HepG2 (cell line): ENCODE results near the gene AKAP3. TPM values are rescaled to one million over a fixed set of nuclear protein-coding genes. Genes with fewer than 3 reads are reported as not detected.

Experiments used
- ATF6 ChIP-seq: sonication (generic); formaldehyde crosslinking; conservative IDR thresholded peaks from 2 replicates; pipeline ENCODE4 v1.4.0; 2020; ENCODE audit warnings: missing genetic modification reagents
- FOXP1 ChIP-seq, 2 experiments: fragments of 450-650 bp in 1 of 2; IDR thresholded peaks; 2 replicates each; pipeline ENCODE4 v1.6.1; 2017 to 2018; ENCODE audit warnings: antibody characterized with exemption in 1 of 2
- GATAD1 ChIP-seq: IDR thresholded peaks from 2 replicates; pipeline ENCODE4 v1.6.1; 2016; ENCODE audit warnings: missing genetic modification reagents, missing compliant biosample characterization
- POLR2AphosphoS5 ChIP-seq: IDR thresholded peaks from 2 replicates; pipeline ENCODE4 v1.6.1; 2012; ENCODE audit warnings: low read depth, low read length
- RAD21 ChIP-seq: fragments of 450-650 bp; formaldehyde crosslinking; IDR thresholded peaks from 2 replicates; pipeline ENCODE4 v1.5.0; 2020; ENCODE audit warnings: mild to moderate bottlenecking
- SIX4 ChIP-seq: sonication (generic); formaldehyde crosslinking; IDR thresholded peaks from 2 replicates; pipeline ENCODE4 v1.4.0; 2020; ENCODE audit warnings: missing genetic modification reagents
- SP1 ChIP-seq, 2 experiments: fragments of 450-650 bp in 1 of 2; sonication (generic) in 1 of 2; formaldehyde crosslinking in 1 of 2; IDR thresholded peaks; 2 replicates each; pipeline versions ENCODE4 v1.4.0 to v1.6.1; 2016 to 2020; ENCODE audit warnings: missing genetic modification reagents in 1 of 2
- THRA ChIP-seq: sonication (generic); formaldehyde crosslinking; IDR thresholded peaks from 2 replicates; pipeline ENCODE4 v1.4.0; 2020; ENCODE audit warnings: missing genetic modification reagents, borderline replicate concordance
- ZNF143 ChIP-seq: sonication (generic); formaldehyde crosslinking; IDR thresholded peaks from 2 replicates; pipeline ENCODE4 v1.4.0; 2020; ENCODE audit warnings: missing genetic modification reagents
- ZNF230 ChIP-seq: sonication (generic); formaldehyde crosslinking; IDR thresholded peaks from 2 replicates; pipeline ENCODE4 v1.4.0; 2020; ENCODE audit warnings: mild to moderate bottlenecking, missing genetic modification reagents
- ZNF407 ChIP-seq: sonication (generic); formaldehyde crosslinking; IDR thresholded peaks from one replicate; pipeline ENCODE4 v1.5.1; 2020; ENCODE audit warnings: mild to moderate bottlenecking, missing genetic modification reagents; ENCODE audit errors: not compliant biosample characterization
- ZNF441 ChIP-seq: sonication (generic); formaldehyde crosslinking; IDR thresholded peaks from 2 replicates; pipeline ENCODE4 v1.7.0; 2021; ENCODE audit warnings: missing genetic modification reagents, borderline replicate concordance
- ZNF563 ChIP-seq: sonication (generic); formaldehyde crosslinking; IDR thresholded peaks from 2 replicates; pipeline ENCODE4 v1.8.0; 2022; ENCODE audit warnings: mild to moderate bottlenecking, moderate library complexity, missing genetic modification reagents
- ZNF567 ChIP-seq: sonication (generic); formaldehyde crosslinking; IDR thresholded peaks from 2 replicates; pipeline ENCODE4 v1.8.1; 2023; ENCODE audit warnings: mild to moderate bottlenecking, missing genetic modification reagents, borderline replicate concordance
- ZNF768 ChIP-seq: sonication (generic); formaldehyde crosslinking; IDR thresholded peaks from 2 replicates; pipeline ENCODE4 v1.4.0; 2020; ENCODE audit warnings: missing genetic modification reagents
- ZNF878 ChIP-seq: sonication (generic); formaldehyde crosslinking; IDR thresholded peaks from 2 replicates; pipeline ENCODE4 v1.8.1; 2023; ENCODE audit warnings: mild to moderate bottlenecking, missing genetic modification reagents, moderate library complexity
- ZNF879 ChIP-seq: sonication (generic); formaldehyde crosslinking; IDR thresholded peaks from 2 replicates; pipeline ENCODE4 v1.8.1; 2023; ENCODE audit warnings: missing genetic modification reagents
- polyA plus RNA-seq, 8 experiments: library from polyadenylated mRNA; depleted of rRNA in 3 of 8; stranded (reverse) in 7 of 8; unstranded in 1 of 8; fragments of >200 nt; fragmentation: Illumina TruSeq in 4 of 8; extraction: Trizol in 4 of 8; gene quantifications; 2 replicates each; pipeline versions ENCODE4 v1.2.1 to v1.2.3, GENCODE V29; 2011 to 2016; ENCODE audit warnings: low read depth in 4 of 8, missing spikeins in 1 of 8, mixed read lengths in 1 of 8; ENCODE audit not compliant: insufficient read depth in 1 of 8
- total RNA-seq, 5 experiments: library from RNA; depleted of rRNA; stranded (reverse); fragments of >200 nt; fragmentation: Illumina TruSeq; extraction: Trizol; gene quantifications; 2 replicates each; pipeline ENCODE4 v1.2.3, GENCODE V29; 2016; ENCODE audit warnings: low read depth in 1 of 5

AKAP3 gene
- total and polyA plus RNA-seq, 2 of the 13 experiments (the other 11 are each of a cell fraction or from before 2014, with no cell fraction given), result 0.22 to 0.49 TPM

- TF ChIP-seq THRA (CRISPR knock-in tag) (peak; percentile 44; the same call in 1 of the 2 replicates), SIX4 (CRISPR knock-in tag) (no peak), ZNF878 (CRISPR knock-in tag) (peak; percentile 59), ZNF768 (no peak), ATF6 (CRISPR knock-in tag) (no peak), RAD21 (CRISPR knock-in tag) (no peak), ZNF441 (no peak), GATAD1 (peak; percentile 98), ZNF563 (CRISPR knock-in tag) (no peak), FOXP1 (IDR thresholded peaks at IDR 0.05) (no peak), FOXP1 (CRISPR knock-in tag; IDR thresholded peaks at IDR 0.05) (no peak), ZNF230 (CRISPR knock-in tag) (no peak), SP1 (IDR thresholded peaks at IDR 0.05) (no peak), SP1 (CRISPR knock-in tag; IDR thresholded peaks at IDR 0.05) (no peak), ZNF143 (peak; percentile 94), POLR2AphosphoS5 (peak; percentile 92), ZNF879 (no peak), ZNF567 (CRISPR knock-in tag) (no peak), ZNF407 (CRISPR knock-in tag) (no peak)
Observed at GRCh38 chr12:4648501-4649357, at the start of gene AKAP3, which contains the start of gene NDUFA9 (continued).
